ENCODE data around the gene EFCAB14.
A peak's percentile ranks its signal among the peaks of the same experiment; 100 is the strongest.
"Not testable (repeated sequence)": the region's sequence is repeated elsewhere in the genome, so short reads cannot be mapped to it uniquely, and the experiment has no call there.

EFCAB14 gene

DNA sequence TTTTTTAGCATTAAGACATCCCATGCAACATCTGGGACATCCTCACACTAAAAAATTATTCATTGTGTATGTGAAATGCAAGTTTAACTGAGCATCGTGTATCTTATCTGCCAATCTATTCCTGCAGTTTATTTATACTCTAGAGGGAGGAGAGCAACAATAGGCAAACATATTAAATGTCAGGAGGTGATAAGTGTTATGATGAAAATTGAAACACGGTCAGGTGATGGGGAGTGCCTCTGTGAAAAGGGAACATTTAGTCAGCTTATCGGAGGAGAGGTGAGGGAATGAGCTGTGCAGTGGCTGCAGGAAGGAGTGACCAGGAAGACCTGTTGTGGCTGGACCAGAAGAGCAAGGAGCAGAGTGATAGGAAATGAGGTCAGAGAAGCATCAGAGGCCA lies 775 bp upstream of the EFCAB14 start:
- no peaks in the 10 kb centered on the region for H3K27me3 ChIP-seq (ENCODE audit: control insufficient read depth, insufficient read depth, low read length)
- H3K4me1 ChIP-seq (ENCODE audit: control insufficient read depth, insufficient read depth, low read length), result peaks cover 44% of the 10 kb centered on the region
- H3K9me3 ChIP-seq (ENCODE audit: control insufficient read depth, low read length), result no peaks in the 10 kb centered on the region
- H3K9ac ChIP-seq (ENCODE audit: low read length), result peak overlapping the region; percentile 49
- H3K36me3 ChIP-seq (ENCODE audit: control insufficient read depth, insufficient read depth, low read length), result no peaks in the 10 kb centered on the region
- H3K4me3 ChIP-seq (ENCODE audit: low read length), result peak overlapping the region; percentile 7

DNA sequence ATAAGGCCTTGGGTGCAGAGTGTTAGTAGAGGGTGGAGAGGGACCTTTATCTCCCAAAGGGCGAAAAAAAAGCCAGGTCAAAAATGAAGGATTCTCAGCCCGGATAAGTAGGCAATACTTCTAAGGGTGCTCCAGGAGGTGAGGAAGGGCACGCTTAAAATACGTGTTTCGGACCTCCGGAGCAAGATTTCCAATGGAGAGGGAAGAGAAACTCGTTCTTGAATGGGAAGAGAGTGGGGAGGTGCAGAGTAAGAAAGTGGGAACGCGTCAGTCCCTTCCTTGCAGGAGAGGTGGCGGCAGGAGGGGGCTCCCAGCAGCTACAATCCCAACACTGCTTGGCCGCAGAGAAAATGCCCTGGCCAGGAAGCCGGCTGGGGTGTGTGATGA lies 581 bp downstream of the EFCAB14 start:
- Histone ChIP-seq H3K9ac (ENCODE audit: low read length) (peak overlapping the region; percentile 93), H3K4me1 (ENCODE audit: control insufficient read depth, insufficient read depth, low read length) (peaks cover 44% of the 10 kb centered on the region), H3K4me3 (ENCODE audit: low read length) (peak overlapping the region; percentile 87), H3K9me3 (ENCODE audit: control insufficient read depth, low read length) (no peaks in the 10 kb centered on the region), H3K36me3 (ENCODE audit: control insufficient read depth, insufficient read depth, low read length) (no peaks in the 10 kb centered on the region), H3K27me3 (ENCODE audit: control insufficient read depth, insufficient read depth, low read length) (no peaks in the 10 kb centered on the region)

DNA sequence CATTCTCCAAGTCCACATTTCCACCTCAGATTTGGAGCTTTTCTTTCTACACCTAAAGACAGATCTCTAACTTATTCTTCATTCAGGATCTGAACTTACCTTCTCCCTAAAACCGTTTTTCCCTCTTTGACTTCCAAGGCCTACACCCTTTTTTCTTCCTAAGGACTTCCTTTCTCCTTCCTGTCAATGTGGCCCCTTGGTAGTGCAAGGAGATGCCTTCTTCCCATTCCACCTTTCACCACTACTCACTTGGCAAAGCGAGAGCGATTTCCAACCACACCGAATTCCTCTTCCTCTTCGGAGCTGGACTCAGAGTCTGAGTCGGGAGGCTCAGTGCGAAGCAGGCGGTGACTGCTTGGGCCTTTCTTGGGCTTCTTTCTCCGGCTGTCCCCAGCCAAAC lies 1.3 kb downstream of the EFCAB14 start:
- Histone ChIP-seq H3K9ac (ENCODE audit: low read length) (peak overlapping the region; percentile 93), H3K4me1 (ENCODE audit: control insufficient read depth, insufficient read depth, low read length) (peaks cover 44% of the 10 kb centered on the region), H3K36me3 (ENCODE audit: control insufficient read depth, insufficient read depth, low read length) (no peaks in the 10 kb centered on the region), H3K27me3 (ENCODE audit: control insufficient read depth, insufficient read depth, low read length) (no peaks in the 10 kb centered on the region), H3K9me3 (ENCODE audit: control insufficient read depth, low read length) (no peaks in the 10 kb centered on the region), H3K4me3 (ENCODE audit: low read length) (peak overlapping the region; percentile 87)

DNA sequence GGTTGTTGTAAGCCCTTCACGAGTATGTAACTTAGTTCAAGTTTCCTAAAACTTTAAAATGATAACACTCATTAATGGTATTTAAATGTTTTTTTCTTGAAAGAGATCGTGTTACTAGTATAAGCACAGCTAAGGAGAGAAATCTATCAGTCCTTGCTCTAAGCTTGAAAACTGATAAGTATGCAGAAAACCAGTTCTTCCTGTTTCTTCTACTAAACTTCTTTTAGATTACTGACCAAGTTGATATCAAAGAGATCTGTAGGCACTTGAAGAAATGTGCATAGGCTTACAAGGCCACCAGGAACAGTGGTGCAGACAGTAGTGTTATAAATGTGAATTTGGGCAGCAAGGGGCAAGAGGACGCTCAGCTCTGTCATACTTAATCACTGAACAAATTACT lies 3.9 kb downstream of the EFCAB14 start:
- H3K36me3 ChIP-seq (ENCODE audit: control insufficient read depth, insufficient read depth, low read length), result no peaks in the 10 kb centered on the region
- H3K9ac ChIP-seq (ENCODE audit: low read length), result no peak overlapping the region
- no peaks in the 10 kb centered on the region for H3K27me3 ChIP-seq (ENCODE audit: control insufficient read depth, insufficient read depth, low read length)
- H3K4me1 ChIP-seq (ENCODE audit: control insufficient read depth, insufficient read depth, low read length), result peaks cover 42% of the 10 kb centered on the region
- H3K4me3 ChIP-seq (ENCODE audit: low read length), result no peak overlapping the region
- no peaks in the 10 kb centered on the region for H3K9me3 ChIP-seq (ENCODE audit: control insufficient read depth, low read length)

DNA sequence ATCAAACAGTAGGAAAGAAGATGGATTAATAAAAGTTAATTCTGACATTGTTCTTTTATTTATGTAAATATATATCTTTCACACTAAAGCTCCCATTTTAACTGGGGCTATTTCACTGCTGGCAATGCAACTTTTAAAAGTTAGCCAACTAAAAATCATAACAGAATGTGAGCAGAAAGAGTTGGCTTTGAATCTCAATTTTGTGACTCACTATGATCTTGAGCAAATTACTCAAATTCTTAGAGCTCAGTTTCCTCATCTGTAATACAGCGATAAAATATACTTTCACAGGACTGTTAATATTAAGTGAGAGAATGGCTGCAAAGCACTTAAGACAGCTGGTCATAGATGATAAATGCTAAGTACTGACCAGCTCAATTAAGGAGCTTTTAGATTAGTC lies 10.8 kb downstream of the EFCAB14 start:
- Histone ChIP-seq H3K9me3 (ENCODE audit: control insufficient read depth, low read length) (no peaks in the 10 kb centered on the region), H3K36me3 (ENCODE audit: control insufficient read depth, insufficient read depth, low read length) (peaks cover 6% of the 10 kb centered on the region), H3K4me1 (ENCODE audit: control insufficient read depth, insufficient read depth, low read length) (peaks cover 34% of the 10 kb centered on the region), H3K27me3 (ENCODE audit: control insufficient read depth, insufficient read depth, low read length) (no peaks in the 10 kb centered on the region), H3K4me3 (ENCODE audit: low read length) (no peak overlapping the region), H3K9ac (ENCODE audit: low read length) (no peak overlapping the region)

DNA sequence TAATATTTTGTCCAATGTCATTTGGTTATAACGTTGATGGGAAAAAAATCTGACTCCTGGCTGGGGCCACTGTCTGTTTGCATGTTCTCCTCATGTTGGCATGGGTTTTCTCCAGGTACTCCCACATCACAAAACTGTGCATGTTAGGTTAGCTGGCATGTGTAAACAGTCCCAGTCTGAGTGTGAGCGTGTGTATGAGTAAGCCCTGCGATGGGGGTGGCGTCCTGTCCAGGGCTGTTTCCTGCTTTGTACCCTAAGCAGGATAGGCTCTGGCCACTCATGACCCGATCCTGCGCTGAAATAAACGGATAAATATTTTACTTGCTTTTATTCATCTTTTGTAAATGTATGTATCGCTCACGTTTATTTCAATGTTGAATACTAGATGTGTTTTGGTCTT lies 13.5 kb downstream of the EFCAB14 start:
- Histone ChIP-seq H3K4me1 (ENCODE audit: control insufficient read depth, insufficient read depth, low read length) (peaks cover 18% of the 10 kb centered on the region), H3K9ac (ENCODE audit: low read length) (no peak overlapping the region), H3K9me3 (ENCODE audit: control insufficient read depth, low read length) (no peaks in the 10 kb centered on the region), H3K4me3 (ENCODE audit: low read length) (no peak overlapping the region), H3K27me3 (ENCODE audit: control insufficient read depth, insufficient read depth, low read length) (no peaks in the 10 kb centered on the region), H3K36me3 (ENCODE audit: control insufficient read depth, insufficient read depth, low read length) (peaks cover 6% of the 10 kb centered on the region)

DNA sequence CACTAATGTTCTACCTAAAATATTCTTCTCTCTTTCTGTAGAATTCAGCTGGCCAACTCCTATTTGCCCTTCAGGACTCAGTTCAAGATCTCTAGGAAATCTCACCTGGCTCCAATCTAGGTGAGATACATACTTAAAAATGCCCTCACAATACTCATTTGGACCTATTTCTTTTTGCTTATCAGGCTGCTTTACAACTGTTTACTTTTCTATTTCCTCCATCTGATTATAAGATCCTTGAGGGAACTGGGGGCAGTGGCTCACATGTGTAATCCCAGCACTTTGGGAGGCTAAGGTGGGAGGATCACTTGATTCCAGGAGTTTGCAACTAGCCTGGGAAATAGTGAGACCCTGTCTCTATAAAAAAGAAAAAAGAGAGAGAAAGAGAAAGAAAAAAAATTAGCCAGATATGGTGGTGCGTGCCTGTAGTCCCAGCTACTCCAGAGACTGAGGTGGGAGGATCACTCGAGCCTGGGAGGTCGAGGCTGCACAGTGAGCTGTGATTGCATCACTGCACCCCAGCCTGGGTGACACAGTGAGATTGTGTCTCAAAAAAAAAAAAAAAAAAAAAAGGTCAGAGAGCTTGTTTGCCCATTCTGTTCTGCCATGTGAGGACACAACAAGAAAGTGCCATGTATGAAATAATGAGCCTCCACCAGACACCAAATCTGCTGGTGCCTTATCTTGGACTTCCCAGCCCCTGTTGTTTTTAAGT lies 14.8 kb downstream of the EFCAB14 start:
- H3K4me3 ChIP-seq (ENCODE audit: low read length), result no peak overlapping the region
- H3K36me3 ChIP-seq (ENCODE audit: control insufficient read depth, insufficient read depth, low read length), result peaks cover 2% of the 10 kb centered on the region

DNA sequence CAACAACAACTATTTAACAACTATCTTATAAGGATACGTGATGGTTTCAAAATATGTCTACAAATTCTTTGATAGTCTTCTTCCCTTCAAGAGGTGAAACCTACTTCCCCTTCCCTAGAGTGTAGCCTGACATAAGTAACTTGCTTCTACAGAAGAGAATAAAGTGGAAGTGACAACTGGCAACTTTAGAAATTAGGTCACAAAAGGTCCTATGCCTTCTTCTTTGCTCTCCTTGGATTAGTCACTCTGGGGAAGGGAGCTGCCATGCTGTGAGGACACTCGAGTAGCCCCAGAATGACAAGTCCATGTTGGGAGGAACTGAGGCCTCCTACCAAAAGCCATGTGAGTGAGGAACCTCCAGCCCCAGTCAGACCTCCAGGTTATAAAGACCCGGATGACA lies 19.2 kb downstream of the EFCAB14 start:
- Histone ChIP-seq H3K9me3 (ENCODE audit: control insufficient read depth, low read length) (no peaks in the 10 kb centered on the region), H3K27me3 (ENCODE audit: control insufficient read depth, insufficient read depth, low read length) (no peaks in the 10 kb centered on the region), H3K36me3 (ENCODE audit: control insufficient read depth, insufficient read depth, low read length) (no peaks in the 10 kb centered on the region), H3K9ac (ENCODE audit: low read length) (no peak overlapping the region), H3K4me1 (ENCODE audit: control insufficient read depth, insufficient read depth, low read length) (peaks cover 5% of the 10 kb centered on the region), H3K4me3 (ENCODE audit: low read length) (no peak overlapping the region)

More for the DNA sequence above, 14.8 kb downstream of the EFCAB14 start:
- H3K9ac ChIP-seq (ENCODE audit: low read length), result no peak overlapping the region
- H3K9me3 ChIP-seq (ENCODE audit: control insufficient read depth, low read length), result no peaks in the 10 kb centered on the region
- H3K27me3 ChIP-seq (ENCODE audit: control insufficient read depth, insufficient read depth, low read length), result no peaks in the 10 kb centered on the region
- H3K4me1 ChIP-seq (ENCODE audit: control insufficient read depth, insufficient read depth, low read length), result peaks cover 18% of the 10 kb centered on the region

DNA sequence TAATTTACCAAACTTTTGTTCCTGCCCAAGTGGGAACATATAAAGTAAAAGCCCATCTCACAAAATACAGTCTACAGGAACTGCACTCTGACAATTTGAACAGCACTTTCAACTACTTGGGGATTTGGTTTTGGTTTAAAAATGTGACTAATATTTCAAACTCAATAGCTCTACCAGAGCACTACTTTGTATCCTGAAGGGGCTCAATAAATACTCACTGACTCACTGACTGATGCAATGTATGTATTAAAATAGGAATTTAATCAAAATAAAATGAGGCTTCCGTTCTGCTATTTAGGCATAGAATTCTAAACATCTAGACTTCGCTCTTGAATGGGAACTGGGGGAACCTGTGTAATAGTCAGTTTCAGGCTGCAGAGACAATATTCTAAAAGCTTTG lies 21.9 kb downstream of the EFCAB14 start:
- Histone ChIP-seq H3K4me3 (ENCODE audit: low read length) (no peak overlapping the region), H3K27me3 (ENCODE audit: control insufficient read depth, insufficient read depth, low read length) (no peaks in the 10 kb centered on the region), H3K9ac (ENCODE audit: low read length) (no peak overlapping the region), H3K9me3 (ENCODE audit: control insufficient read depth, low read length) (no peaks in the 10 kb centered on the region), H3K36me3 (ENCODE audit: control insufficient read depth, insufficient read depth, low read length) (no peaks in the 10 kb centered on the region), H3K4me1 (ENCODE audit: control insufficient read depth, insufficient read depth, low read length) (no peaks in the 10 kb centered on the region)

DNA sequence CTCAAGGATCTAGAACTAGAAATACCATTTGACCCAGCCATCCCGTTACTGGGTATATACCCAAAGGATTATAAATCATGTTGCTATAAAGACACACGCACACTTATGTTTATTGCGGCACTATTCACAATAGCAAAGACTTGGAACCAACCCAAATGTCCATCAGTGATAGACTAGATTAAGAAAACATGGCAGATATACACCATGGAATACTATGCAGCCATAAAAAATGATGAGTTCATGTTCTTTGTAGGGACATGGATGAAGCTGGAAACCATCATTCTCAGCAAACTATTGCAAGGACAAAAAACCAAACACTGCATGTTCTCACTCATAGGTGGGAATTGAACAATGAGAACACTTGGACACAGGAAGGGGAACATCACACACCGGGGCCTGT lies 24.2 kb downstream of the EFCAB14 start:
- H3K9me3 ChIP-seq (ENCODE audit: control insufficient read depth, low read length); H3K4me1 ChIP-seq (ENCODE audit: control insufficient read depth, insufficient read depth, low read length); H3K36me3 ChIP-seq (ENCODE audit: control insufficient read depth, insufficient read depth, low read length); H3K27me3 ChIP-seq (ENCODE audit: control insufficient read depth, insufficient read depth, low read length); H3K4me3 ChIP-seq (ENCODE audit: low read length); H3K9ac ChIP-seq (ENCODE audit: low read length): not testable (repeated sequence)

DNA sequence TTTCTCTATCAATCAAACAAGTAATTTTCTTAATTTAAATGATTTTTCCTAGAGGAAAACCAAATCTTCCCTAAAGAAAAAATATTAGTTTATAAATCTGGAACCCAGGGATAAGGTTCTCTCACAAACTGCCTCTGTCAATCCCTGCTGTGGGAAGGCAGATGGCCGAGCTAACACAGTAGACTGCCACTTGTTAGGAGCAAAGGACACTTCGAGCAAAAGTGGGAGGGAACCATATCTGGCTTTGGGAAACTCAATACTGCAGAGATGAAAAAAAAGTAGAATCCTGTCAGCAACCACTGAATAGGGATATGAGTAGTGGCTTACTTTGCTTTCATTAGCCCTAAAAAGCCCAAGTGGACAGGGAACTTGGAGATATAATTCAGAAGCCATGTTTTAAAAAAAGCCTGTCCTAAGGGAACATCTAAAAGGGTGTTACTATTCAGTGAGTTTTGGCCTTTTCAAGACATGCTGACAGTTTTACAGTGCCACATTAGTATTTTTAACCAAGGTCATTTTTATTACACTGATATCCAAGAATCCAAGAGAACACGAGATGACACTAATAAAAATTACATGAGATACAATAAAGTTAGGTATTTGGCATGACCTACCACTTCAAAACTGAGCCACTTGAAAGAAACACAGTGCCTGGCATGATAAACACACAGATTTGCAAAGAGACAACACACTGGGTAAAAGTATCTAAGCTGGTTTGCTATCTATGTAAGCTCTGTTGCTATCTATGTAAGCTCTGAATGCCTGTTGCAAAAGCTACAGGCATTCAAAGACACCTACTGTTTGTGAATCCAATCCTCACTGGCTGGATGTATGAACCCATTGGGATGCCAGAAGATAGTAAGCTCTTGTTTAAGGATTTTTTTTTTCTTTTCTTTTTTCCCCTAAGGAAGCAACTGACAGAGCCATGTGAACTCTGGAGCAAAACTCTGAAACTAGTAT lies 25.8 kb downstream of the EFCAB14 start:
- Histone ChIP-seq H3K4me1 (ENCODE audit: control insufficient read depth, insufficient read depth, low read length) (peaks cover 8% of the 10 kb centered on the region), H3K36me3 (ENCODE audit: control insufficient read depth, insufficient read depth, low read length) (peaks cover 5% of the 10 kb centered on the region)

DNA sequence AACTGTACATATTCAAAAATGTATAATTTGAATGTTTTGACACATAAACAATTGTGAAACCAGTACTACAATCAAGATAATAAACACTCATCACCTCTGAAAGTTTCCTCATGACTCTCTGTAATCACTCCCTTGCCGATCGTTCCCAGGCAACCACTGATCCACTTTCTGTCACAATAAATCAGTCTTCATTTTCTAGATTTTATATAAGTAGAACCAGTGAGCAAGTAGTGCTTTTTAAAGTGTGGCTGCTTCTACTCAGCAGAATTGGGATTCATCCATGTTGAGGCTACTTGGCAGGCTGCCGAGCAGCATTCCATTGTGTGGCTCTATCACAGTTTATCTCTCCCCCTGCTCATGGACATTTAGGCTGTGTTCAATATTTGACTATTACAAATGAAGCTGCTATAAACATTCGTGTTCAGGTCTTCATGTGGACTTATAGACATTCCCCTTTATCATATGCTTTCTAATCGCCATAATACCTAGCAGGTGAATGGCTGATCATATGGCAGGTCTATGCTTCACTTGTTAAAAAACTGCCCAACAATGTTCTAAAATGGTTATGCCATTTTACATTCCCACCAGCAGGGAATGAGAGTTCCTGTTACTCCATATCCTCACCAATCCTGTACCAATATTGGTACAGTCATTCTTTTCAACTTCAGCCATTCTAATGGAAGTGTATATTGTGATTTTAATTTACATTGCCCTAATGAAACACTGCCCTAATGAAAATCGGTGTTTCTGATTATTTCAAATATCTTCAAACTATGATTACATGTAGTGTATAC lies 26.7 kb downstream of the EFCAB14 start:
- no peaks in the 10 kb centered on the region for H3K27me3 ChIP-seq (ENCODE audit: control insufficient read depth, insufficient read depth, low read length)
- H3K9ac ChIP-seq (ENCODE audit: low read length), result no peak overlapping the region
- peaks cover 7% of the 10 kb centered on the region for H3K36me3 ChIP-seq (ENCODE audit: control insufficient read depth, insufficient read depth, low read length)
- H3K9me3 ChIP-seq (ENCODE audit: control insufficient read depth, low read length), result no peaks in the 10 kb centered on the region
- H3K4me3 ChIP-seq (ENCODE audit: low read length), result no peak overlapping the region
- peaks cover 17% of the 10 kb centered on the region for H3K4me1 ChIP-seq (ENCODE audit: control insufficient read depth, insufficient read depth, low read length)

More for the DNA sequence above, 25.8 kb downstream of the EFCAB14 start:
- H3K9me3 ChIP-seq (ENCODE audit: control insufficient read depth, low read length), result no peaks in the 10 kb centered on the region
- no peak overlapping the region for H3K4me3 ChIP-seq (ENCODE audit: low read length)
- no peak overlapping the region for H3K9ac ChIP-seq (ENCODE audit: low read length)
- no peaks in the 10 kb centered on the region for H3K27me3 ChIP-seq (ENCODE audit: control insufficient read depth, insufficient read depth, low read length)

All from mucosa of stomach (tissue), 1 donor.